ENCODE data around the gene SPP1.

The SPP1 gene

DNA sequence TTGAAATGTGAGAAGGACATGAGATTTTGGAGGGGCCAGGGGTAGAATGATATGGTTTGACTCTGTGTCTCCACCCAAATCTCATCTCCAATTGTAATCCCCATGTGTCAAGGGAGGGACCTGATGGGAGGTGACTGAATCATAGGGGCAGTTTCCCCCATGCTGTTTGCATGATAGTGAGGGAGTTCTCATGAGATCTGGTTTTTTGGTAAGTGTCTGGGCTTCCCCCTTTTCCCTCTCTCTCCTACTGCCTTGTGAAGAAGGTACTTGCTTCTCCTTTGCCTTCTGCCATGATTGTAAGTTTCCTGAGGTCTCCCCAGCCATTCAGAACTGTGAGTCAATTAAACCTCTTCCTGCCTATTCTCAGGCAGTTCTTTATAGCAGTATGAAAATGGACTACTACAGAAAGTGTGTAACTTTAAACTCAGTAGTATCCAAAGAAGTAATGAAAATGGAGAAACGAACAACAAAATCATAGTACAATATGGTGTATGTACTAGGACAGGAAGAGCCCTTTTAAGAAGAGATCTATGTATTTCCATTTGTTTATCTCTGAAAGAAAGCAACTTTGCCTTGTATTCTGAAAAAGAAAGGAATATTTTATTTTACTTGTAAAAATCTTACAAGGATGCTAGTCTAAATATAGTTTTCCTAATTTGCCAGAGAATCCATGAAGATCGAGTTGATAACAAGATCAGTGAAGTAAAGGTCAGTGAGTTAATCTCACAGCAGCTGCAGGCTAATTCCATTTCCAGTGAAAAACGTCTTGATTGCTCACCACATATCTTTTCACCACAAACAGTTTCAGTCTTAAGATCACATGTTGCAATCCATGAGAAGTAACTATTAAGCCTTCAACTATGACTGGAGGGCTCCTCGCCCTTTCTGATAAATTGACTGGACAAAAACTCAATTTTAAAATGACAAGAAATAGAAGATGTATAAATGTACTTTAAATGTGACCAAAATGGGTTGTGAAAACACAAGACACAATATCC, 52.4 kb downstream of the SPP1 start:
- no peak for DNase-seq

DNA sequence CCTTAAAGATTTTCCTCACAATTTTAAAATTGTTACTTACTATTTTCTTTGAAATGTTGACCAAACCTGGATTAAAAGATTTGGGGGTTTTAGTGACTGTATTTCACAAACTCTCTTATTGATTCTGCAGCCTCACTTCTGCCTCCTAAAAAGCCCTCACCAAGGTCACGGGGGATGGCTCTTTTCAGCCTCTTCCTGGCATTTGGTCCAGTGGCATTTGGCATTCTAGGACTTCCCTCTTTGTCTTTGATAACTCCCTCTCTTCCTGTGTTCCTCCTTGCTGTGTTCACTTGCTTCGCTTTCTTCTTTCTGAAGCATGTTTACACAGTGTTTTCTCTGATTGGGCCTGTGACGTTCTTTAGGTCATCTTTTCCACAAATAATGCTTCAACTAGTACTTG, 53.4 kb downstream of the SPP1 start:
- DNase-seq, result no peak

DNA sequence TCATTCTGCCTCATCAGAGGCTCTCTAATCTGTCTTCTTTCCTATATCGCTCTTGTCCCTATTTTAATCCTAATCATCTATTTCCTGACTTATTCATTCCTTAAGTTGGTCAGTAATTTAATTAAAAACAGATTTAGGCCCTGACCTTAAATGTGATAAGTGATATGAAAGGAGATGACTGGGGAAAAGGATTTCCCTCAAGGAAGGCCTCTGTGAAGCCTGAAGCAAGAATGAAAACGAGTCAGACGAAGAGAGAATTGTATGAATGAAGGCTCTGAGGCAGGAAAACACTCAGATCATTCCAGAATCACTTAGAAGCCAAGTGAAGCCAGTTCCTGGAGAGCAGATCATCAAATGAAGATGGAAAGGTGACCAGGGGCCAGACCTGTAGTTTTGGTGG, 54.0 kb downstream of the SPP1 start:
- no peak for DNase-seq

DNA sequence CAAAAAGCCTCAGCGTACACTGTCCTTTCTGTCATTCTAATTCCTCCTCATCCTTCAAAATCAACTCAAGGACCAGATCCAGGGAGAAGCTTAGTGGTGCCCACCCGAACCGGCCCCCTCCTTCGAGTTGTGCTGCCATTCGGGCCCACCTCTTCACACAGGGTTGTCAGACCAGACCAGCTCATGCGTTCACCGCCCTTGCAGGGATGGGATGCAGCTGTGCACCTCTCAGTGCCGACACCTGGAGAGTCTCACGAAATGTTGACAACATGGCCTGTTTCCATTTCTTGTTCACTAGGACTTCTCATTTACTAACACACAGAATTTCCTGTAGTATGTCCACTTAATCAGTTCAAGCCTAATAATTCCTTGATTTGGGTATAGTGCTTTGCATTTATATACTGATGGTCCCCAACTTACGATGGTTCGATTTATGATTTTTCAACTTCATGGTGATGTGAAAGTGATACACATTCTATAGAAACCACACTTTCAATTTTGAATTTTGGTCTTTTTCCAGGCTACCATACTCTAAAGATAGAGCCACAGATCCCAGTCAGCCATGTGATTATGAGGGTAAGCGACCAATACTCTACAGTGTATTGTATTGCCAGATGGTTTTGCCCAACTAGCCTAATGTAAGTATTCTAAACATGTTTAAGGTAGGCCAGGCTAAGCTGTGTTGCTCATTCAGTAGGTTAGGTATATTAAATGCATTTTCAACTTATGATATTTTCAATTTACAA, 55.2 kb downstream of the SPP1 start:
- no peak for DNase-seq

All from retina (tissue), 1 donor.